A549 (cell line): ENCODE data around the gene CCDC121.

Experiments used
- CEBPB ChIP-seq, 2 experiments: fragments of >200 bp in 1 of 2; sonication (Bioruptor Twin) in 1 of 2; formaldehyde crosslinking in 1 of 2; IDR thresholded peaks; 2 replicates each; pipeline ENCODE4 v1.6.1; 2012 to 2016
- CTCF ChIP-seq: fragments of >200 bp; sonication (Bioruptor Twin); formaldehyde crosslinking; IDR thresholded peaks from 3 replicates; pipeline ENCODE4 v1.5.1; 2016
- KDM1A ChIP-seq: fragments of 200-600 bp; sonication (generic); IDR thresholded peaks from 2 replicates; pipeline ENCODE4 v1.6.1; 2016; ENCODE audit warnings: low read depth, mild to moderate bottlenecking
- MYC ChIP-seq: IDR thresholded peaks from 2 replicates; pipeline ENCODE4 v1.6.1; 2012; ENCODE audit warnings: mild to moderate bottlenecking, inconsistent platforms, low read length, improper control_type of control experiment, borderline replicate concordance
- POLR2A ChIP-seq: IDR thresholded peaks from 2 replicates; pipeline ENCODE4 v1.6.1; 2012; ENCODE audit warnings: mild to moderate bottlenecking, low read length
- RAD21 ChIP-seq, 2 experiments: fragments of >200 bp in 1 of 2; sonication (Bioruptor Twin) in 1 of 2; formaldehyde crosslinking in 1 of 2; IDR thresholded peaks in 1 of 2; conservative IDR thresholded peaks in 1 of 2; 2 replicates in 1 of 2; 3 replicates in 1 of 2; pipeline ENCODE4 v1.6.1; 2012 to 2018; ENCODE audit warnings: inconsistent platforms in 1 of 2
- SREBF2 ChIP-seq: fragments of 450-650 bp; IDR thresholded peaks from 2 replicates; pipeline ENCODE4 v1.6.1; 2014; ENCODE audit warnings: mild to moderate bottlenecking, moderate library complexity
- ZNF302 ChIP-seq: fragments of 250-450 bp; sonication (Bioruptor Pico); IDR thresholded peaks from 2 replicates; pipeline ENCODE4 v1.9.0; 2021; ENCODE audit warnings: inconsistent platforms, mild to moderate bottlenecking, moderate library complexity
- TF ChIP-seq, protein P1 (sequence below): IDR thresholded peaks from 2 replicates; pipeline ENCODE4 v1.6.1; 2012
- TF ChIP-seq, protein P2 (sequence below): IDR thresholded peaks from 2 replicates; pipeline ENCODE4 v1.6.1; 2012; ENCODE audit warnings: low read depth, borderline replicate concordance

- TF ChIP-seq CTCF (no peak), CEBPB (IDR thresholded peaks at IDR 0.05) (no peak), ZNF302 (CRISPR knock-in tag) (no peak), MYC (no peak), RAD21 (conservative IDR thresholded peaks at IDR 0.05 in 1 of 2, IDR thresholded peaks at IDR 0.05 in 1 of 2) (no peak), POLR2A (no peak), KDM1A (no peak), SREBF2 (no peak)
- TF ChIP-seq, protein P1, sequence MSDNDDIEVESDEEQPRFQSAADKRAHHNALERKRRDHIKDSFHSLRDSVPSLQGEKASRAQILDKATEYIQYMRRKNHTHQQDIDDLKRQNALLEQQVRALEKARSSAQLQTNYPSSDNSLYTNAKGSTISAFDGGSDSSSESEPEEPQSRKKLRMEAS, result no peak
- TF ChIP-seq, protein P2, sequence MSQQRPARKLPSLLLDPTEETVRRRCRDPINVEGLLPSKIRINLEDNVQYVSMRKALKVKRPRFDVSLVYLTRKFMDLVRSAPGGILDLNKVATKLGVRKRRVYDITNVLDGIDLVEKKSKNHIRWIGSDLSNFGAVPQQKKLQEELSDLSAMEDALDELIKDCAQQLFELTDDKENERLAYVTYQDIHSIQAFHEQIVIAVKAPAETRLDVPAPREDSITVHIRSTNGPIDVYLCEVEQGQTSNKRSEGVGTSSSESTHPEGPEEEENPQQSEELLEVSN, result no peak
Measured at GRCh38 chr2:27655155-27655951, 26.5 kb upstream of the CCDC121 start.
